Bronchial epithelial cell (primary cell): ENCODE data around the gene PML. TPM values are rescaled to one million over a fixed set of nuclear protein-coding genes. Genes with fewer than 3 reads are reported as not detected.
"Not testable (repeated sequence)": the region's sequence is repeated elsewhere in the genome, so short reads cannot be mapped to it uniquely, and the experiment has no call there.

ENCODE experiments used
- DNase-seq: peaks from one replicate; pipeline ENCODE4 v3.0.0-alpha.2; 2010; ENCODE audit warnings: low read depth
- FAIRE-seq: peaks from 2 replicates; lab custom pipeline; 2011; peaks lifted over from hg19 to GRCh38; lab: Jason Lieb, UNC
- H3K27me3 ChIP-seq: 2 replicates; pipeline ENCODE4 v1.5.1; 2011; ENCODE audit warnings: low read length; ENCODE audit not compliant: control insufficient read depth, insufficient read depth
- H3K36me3 ChIP-seq: 2 replicates; pipeline ENCODE4 v1.5.1; 2011; ENCODE audit warnings: low read length; ENCODE audit not compliant: control insufficient read depth, insufficient read depth
- H3K4me3 ChIP-seq: 2 replicates; pipeline ENCODE4 v1.5.1; 2011; ENCODE audit warnings: mild to moderate bottlenecking, low read depth, low read length, control low read depth
- total RNA-seq: library from RNA; depleted of rRNA; stranded (reverse); fragments of >200 nt; gene quantifications from 2 replicates; pipeline ENCODE4 v1.2.1, GENCODE V29; 2014
- TF ChIP-seq, protein P1 (sequence below): IDR thresholded peaks from 2 replicates; pipeline ENCODE4 v1.5.1; 2011; ENCODE audit warnings: mild to moderate bottlenecking, moderate library complexity, low read length, control low read depth, inconsistent platforms; ENCODE audit not compliant: insufficient read depth, severe bottlenecking

The PML gene
- total RNA-seq, 1 donor from 2014 or later = 7.6 TPM

DNA sequence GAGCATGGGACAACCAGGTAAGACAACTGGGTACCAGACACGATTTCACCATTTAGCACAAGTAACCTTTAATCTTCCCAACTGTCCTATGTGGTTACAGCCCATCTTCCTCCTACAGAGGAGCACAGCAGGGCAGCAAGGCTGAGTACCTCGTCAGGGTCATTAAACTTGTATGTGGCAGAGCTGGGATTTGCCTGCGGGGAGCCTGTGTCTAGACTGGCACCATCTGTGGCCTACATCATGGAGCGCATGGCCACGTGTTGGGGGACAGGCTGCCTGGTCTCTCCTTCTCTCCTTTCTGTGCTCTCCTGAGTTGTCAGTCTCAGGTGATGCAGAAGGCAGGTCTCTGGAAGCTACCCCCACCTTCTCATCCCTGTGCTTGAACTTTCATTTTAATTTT, 55.6 kb downstream of the PML start:
- Histone ChIP-seq H3K27me3 (peaks cover 2% of the 10 kb centered on the region), H3K36me3 (no peaks in the 10 kb centered on the region), H3K4me3 (no peak overlapping the region)
- DNase-seq = no peak
- no peak for FAIRE-seq
- TF ChIP-seq, protein P1, sequence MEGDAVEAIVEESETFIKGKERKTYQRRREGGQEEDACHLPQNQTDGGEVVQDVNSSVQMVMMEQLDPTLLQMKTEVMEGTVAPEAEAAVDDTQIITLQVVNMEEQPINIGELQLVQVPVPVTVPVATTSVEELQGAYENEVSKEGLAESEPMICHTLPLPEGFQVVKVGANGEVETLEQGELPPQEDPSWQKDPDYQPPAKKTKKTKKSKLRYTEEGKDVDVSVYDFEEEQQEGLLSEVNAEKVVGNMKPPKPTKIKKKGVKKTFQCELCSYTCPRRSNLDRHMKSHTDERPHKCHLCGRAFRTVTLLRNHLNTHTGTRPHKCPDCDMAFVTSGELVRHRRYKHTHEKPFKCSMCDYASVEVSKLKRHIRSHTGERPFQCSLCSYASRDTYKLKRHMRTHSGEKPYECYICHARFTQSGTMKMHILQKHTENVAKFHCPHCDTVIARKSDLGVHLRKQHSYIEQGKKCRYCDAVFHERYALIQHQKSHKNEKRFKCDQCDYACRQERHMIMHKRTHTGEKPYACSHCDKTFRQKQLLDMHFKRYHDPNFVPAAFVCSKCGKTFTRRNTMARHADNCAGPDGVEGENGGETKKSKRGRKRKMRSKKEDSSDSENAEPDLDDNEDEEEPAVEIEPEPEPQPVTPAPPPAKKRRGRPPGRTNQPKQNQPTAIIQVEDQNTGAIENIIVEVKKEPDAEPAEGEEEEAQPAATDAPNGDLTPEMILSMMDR = no peak

DNA sequence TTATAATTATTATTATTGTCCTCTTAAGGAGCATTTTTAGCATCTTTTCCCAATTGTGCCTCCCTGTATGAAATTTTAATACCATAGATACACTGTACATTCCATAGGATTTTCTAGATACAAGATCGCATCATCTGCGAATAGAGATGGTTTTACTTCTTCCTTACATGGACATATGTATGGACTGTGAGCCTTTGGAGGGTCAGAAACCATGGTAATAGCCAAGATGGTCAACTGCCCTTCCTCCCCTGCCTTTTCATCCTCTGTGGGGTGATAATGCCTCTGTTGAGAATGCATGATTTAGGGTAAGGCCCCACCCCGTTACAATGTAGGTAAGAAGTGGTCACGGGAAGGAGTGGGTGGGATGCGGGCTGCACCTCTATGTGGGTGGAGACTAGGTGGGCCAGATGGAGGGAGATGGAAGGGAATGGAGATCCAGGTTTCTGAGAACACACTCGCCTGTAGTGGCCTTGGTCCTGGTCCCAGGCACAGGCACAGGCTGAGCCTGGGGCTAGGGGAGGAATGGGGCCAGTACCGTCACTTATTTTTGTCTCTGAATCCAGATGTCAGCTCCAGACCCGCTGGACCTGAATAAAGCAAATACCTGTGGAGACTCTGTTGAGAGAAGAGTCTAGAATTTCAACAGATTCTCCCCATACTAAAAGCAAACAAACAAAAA, 56.2 kb downstream of the PML start:
- Histone ChIP-seq H3K36me3 (no peaks in the 10 kb centered on the region), H3K27me3 (peaks cover 2% of the 10 kb centered on the region), H3K4me3 (no peak overlapping the region)
- TF ChIP-seq, protein P1 = no peak
- no peak for DNase-seq
- FAIRE-seq = no peak

DNA sequence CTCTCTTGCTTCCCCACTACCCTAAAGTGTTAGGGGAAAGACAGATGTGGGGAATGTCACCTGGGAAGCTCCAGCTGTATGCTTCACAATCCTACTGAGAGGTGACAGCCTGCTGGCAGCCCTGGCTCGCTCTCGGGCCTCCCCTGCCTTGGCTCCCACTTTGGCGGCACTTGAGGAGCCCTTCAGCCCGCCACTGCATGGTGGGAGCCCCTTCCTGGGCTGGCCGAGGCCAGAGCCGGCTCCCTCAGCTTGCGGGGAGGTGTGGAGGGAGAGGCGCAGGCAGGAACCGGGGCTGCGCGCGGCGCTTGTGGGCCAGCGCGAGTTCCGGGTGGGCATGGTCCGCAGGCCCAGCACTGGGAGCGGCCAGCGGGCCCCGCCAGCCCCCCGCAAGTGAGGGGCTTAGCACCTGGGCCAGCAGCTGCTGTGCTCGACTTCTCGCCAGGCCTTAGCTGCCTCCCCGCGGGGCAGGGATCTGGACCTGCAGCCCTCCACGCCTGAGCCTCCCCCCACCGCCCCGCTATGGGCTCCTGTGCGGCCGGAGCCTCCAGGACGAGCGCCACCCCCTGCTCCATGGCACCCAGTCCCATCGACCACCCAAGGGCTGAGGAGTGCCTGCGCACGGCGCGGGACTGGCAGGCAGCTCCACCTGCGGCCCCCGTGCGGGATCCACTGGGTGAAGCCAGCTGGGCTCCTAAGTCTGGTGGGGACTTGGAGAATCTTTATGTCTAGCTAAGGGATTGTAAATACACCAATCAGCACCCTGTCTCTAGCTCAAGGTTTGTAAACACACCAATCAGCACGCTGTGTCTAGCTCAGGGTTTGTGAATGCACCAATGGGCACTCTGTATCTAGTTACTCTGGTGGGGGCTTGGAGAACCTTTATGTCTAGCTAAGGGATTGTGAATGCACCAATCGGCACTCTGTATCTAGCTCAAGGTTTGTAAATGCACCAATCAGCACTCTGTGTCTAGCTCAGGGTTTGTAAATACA, 58.0 kb downstream of the PML start:
- not testable (repeated sequence) for H3K4me3 ChIP-seq, DNase-seq, H3K27me3 ChIP-seq, H3K36me3 ChIP-seq, FAIRE-seq

DNA sequence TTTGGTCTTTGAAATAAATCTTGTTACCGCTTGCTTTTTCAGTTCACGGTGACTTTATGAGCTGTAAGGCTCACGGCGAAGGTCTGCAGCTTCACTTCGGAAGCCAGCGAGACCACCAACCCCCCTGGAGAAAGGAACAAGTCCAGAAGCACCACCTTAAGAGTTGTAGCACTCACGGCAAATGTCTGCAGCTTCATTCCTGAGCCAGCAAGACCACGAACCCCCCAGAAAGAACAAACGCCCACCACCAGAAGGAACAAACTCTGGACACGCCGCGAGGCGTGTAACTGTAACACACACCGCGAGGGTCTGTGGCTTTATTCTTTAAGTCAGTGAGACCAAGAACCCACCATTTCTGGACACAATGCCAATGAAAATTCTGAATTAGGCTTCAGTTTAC, 59.0 kb downstream of the PML start:
- H3K27me3 ChIP-seq = no peaks in the 10 kb centered on the region
- TF ChIP-seq, protein P1 = no peak
- FAIRE-seq = no peak
- no peak overlapping the region for H3K4me3 ChIP-seq
- DNase-seq = no peak
- no peaks in the 10 kb centered on the region for H3K36me3 ChIP-seq

DNA sequence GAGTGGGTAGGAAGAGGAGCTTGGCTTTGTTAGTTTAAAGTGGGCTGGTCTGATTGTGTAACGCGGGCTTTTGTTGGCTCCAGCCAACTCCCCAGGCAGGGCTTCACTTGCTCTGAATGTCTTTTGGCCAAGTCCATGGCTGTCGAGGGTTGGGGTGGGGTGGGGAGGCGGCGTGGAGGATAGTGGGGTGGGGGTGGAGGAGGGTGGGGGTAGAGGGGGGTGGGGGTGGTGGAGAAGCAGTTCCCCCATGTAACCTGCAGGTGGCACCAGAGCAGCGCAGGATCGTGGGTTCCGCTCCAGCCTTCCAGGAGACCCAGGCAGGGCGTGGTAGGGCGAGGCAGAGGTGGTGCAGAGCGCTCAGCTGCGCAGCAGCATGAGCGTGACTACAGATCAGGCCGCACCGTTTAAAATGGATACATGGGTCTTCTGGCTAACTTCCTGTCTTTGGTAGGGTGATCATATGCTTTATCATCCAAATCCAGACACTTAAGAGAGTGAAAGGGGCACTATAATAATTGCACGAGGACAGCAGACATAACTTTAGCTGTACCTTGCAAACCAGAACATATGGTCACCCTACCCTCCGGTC, 59.5 kb downstream of the PML start:
- no peak for FAIRE-seq
- no peak overlapping the region for H3K4me3 ChIP-seq
- no peaks in the 10 kb centered on the region for H3K27me3 ChIP-seq
- H3K36me3 ChIP-seq = no peaks in the 10 kb centered on the region
- TF ChIP-seq, protein P1 = peak; percentile 80
- DNase-seq = peak; percentile 54

DNA sequence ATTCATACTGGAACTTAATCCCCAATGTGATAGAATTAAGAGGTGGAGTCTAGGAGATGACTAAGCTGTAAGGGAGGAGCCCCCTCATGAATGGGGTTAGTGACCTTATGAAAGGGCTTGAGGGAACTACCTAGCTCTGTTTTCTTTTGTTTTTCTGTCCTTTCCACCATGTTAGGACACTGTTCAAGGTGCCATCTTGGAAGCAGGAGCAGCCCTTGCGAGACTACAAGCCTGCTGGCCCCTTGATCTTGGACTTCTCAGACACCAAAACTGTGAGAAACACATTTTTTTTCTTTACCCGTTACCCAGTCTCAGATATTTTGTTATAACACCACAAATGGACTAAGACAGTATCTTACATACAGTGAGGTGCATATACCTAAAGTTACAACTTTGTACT, 61.3 kb downstream of the PML start:
- DNase-seq = no peak
- no peak for FAIRE-seq
- H3K4me3 ChIP-seq = no peak overlapping the region
- TF ChIP-seq, protein P1 = no peak
- no peaks in the 10 kb centered on the region for H3K27me3 ChIP-seq
- H3K36me3 ChIP-seq = no peaks in the 10 kb centered on the region

DNA sequence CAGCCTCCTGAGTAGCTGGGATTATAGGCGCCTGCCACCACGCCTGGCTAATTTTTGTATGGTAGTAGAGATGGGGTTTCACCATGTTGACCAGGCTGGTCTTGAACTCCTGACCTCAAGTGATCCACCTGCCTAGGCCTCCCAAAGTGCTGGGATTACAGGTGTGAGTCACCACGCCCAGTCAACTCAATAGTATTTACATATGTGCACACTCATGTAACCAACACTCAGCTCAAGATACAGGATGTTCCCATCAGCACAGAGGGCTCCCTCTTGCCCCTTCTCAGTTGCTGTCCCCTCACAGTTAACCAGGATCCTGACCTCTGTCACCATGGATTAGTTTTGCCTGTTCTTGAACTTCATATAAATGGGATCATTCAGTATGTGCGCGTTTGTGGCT, 61.8 kb downstream of the PML start:
- not testable (repeated sequence) for H3K4me3 ChIP-seq, H3K36me3 ChIP-seq, H3K27me3 ChIP-seq, FAIRE-seq
- peak; percentile 15 for DNase-seq

DNA sequence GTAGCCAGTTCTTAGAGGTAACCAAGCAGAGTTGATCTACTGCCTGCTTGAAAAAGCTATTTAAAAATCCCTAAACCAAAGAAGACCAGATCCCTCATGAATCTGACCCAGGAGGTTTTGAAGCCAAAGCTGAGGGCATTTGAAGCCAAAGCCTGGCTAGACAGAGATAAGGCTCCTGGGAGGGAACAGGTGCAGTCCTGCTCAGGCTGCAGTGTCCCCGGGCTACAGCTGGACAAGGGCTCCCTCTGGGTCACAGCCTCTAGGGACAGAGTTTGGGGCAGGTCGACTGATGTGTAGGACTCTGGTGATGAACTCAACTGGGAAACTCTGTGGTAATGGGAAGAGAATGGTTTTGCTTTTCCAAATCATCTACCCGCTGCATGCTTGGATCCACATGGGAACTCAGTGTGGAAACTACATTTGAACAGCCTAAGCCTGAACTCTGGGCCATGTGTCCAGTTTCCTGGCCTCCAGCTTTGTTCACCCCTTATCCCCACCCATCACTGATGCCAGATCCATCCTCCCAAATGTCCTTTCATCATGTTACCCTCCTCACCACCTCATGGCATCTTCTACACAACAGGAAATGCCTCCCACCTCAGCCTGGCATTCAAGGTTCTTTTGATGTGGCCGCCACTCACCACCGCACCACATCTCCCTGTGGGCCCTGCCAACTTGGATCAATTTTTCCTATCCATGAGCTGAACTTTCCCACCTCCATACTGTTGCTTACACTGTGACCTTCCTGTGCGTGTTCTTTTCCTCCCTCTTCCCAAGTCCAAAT, 64.7 kb downstream of the PML start:
- FAIRE-seq, H3K36me3 ChIP-seq, DNase-seq, H3K27me3 ChIP-seq, H3K4me3 ChIP-seq: not testable (repeated sequence)
